CD4-positive, alpha-beta T cell treated with Interferon alpha-2 for 1 hour (primary cell): Measurements from ENCODE around the gene C1QTNF5.

Experiments
- DNase-seq, 2 donors: peaks; one replicate each; pipeline ENCODE4 v3.0.0-alpha.2; 2020 to 2022

Gene C1QTNF5

GRCh38 chr11:119356349-119357031 lies 15.8 kb upstream of the C1QTNF5 start:
- peak; percentile 70 to 76 for DNase-seq

- no peak for DNase-seq
Measured at GRCh38 chr11:119355091-119355843, 14.6 kb upstream of the C1QTNF5 start.

- DNase-seq: no peak
Measured at GRCh38 chr11:119352857-119353260, 12.2 kb upstream of the C1QTNF5 start.

- no peak for DNase-seq
Measured at GRCh38 chr11:119351232-119351631, 10.5 kb upstream of the C1QTNF5 start.

- DNase-seq: no peak
Measured at GRCh38 chr11:119350302-119350701, 9.6 kb upstream of the C1QTNF5 start.

- DNase-seq: no peak
Measured at GRCh38 chr11:119347940-119348605, 7.4 kb upstream of the C1QTNF5 start.

- DNase-seq: no peak
Measured at GRCh38 chr11:119347242-119347641, 6.6 kb upstream of the C1QTNF5 start.

GRCh38 chr11:119346605-119347004 lies 5.9 kb upstream of the C1QTNF5 start, which contains the start of gene MFRP:
TSS of gene MFRP (minus strand) at chr11:119346705. CDS start at chr11:119346513, 192 bp downstream.
- DNase-seq: no peak

GRCh38 chr11:119345685-119346084 lies 5.0 kb upstream of the C1QTNF5 start:
- DNase-seq: no peak

- DNase-seq: no peak
Measured at GRCh38 chr11:119344291-119345010, 3.8 kb upstream of the C1QTNF5 start.

GRCh38 chr11:119343726-119344125 lies 3.0 kb upstream of the C1QTNF5 start:
- no peak for DNase-seq

GRCh38 chr11:119342362-119343130 lies 1.9 kb upstream of the C1QTNF5 start:
- no peak for DNase-seq

- no peak for DNase-seq
Measured at GRCh38 chr11:119342023-119342300, 1.3 kb upstream of the C1QTNF5 start.

GRCh38 chr11:119341222-119342022 lies 739 bp upstream of the C1QTNF5 start:
- DNase-seq: no peak

- DNase-seq: peak; percentile 19 to 32
Measured at GRCh38 chr11:119339589-119340334, 921 bp downstream of the C1QTNF5 start.

GRCh38 chr11:119338965-119339588 lies 1.6 kb downstream of the C1QTNF5 start:
- DNase-seq: no peak

GRCh38 chr11:119338318-119338890 lies 2.3 kb downstream of the C1QTNF5 start:
- peak; percentile 61 to 77 for DNase-seq

- DNase-seq: no peak
Measured at GRCh38 chr11:119337581-119338317, 2.9 kb downstream of the C1QTNF5 start.
